SK-N-MC (cell line): ENCODE data around the gene BCAS3.

Experiments used
- EZH2 ChIP-seq: fragments of 200-600 bp; sonication (generic); IDR thresholded peaks from one replicate; pipeline ENCODE4 v1.6.1; 2017; ENCODE audit warnings: antibody characterized with exemption
- POLR2AphosphoS5 ChIP-seq: IDR thresholded peaks from 2 replicates; pipeline ENCODE4 v1.6.1; 2012; ENCODE audit warnings: mild to moderate bottlenecking, low read depth, low read length, borderline replicate concordance

GRCh38 chr17:61026818-61027217 is 349.2 kb downstream of the BCAS3 start:
- TF ChIP-seq EZH2 = no peak
- no peak for TF ChIP-seq POLR2AphosphoS5
